Retina (tissue), 1 donor: ENCODE measurements around the gene PRKG1.

Experiments
- DNase-seq: peaks from one replicate; pipeline ENCODE4 v3.0.0-alpha.2; 2016

Gene PRKG1

DNA sequence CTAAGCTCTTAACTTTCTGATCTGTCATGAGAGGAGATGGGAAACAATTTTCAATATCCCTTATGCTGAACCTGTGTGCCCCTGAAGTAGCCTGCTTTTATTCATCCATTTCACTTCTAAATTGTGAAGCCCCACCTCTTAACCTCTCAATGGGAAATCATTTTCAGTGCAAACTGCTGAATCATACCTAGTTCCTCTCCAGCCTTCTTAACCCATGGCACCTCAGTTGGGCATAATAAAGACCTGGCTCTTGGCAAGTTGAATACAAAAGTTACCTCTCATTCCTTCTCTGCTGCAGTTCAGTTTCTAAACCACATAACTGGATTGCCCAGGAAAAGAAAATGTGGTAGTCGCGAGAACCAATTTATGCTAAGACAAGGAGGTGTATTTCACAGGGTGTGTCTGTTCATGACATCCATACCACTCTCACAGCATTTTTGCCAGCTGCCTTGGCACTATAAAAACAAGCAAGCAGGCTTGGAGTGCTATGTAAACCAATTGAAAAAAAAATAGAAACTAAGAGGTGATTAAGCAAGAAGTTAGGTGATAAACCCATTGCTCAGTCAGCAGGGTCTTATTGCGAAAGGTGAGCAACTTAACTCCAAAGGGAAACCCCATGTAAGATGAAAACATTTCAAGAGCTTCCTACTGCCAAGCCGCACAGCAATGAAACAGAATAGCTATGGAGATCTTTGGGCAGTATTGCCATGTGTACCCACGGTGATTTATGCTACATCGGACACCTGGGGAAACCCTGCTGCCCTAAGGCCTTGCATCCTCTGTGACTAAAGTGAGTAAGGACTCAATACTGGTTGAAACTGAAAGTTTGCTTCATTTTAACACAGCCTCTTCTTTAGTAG, 1182.8 kb downstream of the PRKG1 start:
- DNase-seq = no peak

DNA sequence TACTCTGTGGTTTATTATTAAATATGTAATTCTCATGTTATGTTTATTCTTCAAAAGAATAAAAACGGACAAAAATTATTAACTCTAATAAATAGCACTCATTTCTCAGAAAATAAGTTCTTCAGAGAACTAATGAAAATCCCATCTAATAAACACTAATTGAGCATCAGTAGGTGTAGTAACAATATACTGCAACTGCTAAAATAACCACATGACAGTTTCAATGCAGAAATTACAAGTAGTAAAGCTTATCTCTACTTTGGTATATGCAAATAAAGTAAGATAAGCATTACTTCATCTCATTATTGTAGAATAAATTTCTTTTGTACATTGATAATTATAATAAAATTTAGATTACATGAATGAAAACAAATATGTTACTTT, 1183.4 kb downstream of the PRKG1 start:
- DNase-seq = no peak

DNA sequence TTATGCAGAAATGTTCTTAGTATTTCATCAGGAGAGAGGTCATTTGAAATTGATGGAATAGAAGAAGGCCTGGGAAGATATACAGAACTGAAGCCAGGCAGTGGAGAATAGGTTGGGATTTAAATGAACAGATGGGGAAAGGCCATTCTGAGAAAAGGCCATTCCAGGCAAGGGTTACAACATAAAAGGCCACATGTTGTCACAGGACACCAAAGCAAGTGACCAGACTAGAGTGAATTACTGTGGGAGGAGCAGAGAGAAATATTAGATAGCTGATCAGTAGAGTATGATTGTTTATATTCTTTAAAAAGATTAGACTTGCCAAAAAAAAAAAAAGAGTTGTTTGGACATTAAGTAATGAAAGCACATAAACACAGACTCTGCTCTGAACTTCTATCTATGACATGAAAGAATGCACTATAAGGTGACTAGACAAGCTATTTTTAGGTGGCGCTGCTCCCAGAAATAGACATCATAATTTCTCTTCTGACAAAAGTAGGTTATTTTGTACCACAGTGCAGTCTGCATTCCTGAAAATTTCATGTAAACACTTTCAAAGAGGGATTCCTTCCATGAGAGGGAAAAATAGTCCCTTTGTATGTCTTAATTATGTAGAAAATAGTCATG, 1184.6 kb downstream of the PRKG1 start:
- DNase-seq = no peak

DNA sequence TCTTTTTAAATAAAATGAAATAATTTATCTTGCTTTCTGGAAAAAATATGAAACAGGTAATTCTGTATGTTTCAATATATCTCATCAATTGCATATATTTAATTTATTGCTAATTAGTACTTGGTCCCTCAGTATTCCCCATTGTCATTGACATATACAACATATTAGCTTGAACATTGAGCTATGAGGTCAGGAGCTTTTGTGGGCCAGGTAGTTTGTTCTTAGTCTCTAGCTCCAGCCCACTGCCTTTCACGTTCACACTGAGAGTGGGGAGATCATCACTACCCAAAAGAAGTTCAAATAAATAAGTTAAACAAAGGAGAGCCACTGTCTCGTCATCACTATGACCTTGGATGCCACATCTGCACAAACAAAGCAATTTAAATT, 1185.1 kb downstream of the PRKG1 start:
- DNase-seq = no peak

DNA sequence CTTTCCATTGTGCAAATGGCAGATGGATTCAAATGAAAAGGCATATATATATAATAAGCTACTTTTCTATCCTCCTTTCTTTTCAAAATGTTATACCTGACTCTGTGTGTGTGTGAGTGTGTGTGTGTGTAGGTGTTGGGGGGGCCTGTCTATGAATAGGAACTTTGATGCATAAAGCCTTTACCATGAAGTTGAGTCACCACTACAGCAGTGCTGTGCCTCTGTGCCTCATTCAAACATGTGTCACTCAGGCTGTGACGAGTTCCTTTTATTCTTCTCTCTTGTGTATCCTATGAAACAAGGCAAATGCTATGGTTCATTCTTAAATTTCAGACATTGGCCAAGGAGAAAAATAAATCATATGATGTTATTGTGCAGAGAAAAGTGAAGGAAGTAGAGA, 1187.1 kb downstream of the PRKG1 start:
- DNase-seq = no peak

DNA sequence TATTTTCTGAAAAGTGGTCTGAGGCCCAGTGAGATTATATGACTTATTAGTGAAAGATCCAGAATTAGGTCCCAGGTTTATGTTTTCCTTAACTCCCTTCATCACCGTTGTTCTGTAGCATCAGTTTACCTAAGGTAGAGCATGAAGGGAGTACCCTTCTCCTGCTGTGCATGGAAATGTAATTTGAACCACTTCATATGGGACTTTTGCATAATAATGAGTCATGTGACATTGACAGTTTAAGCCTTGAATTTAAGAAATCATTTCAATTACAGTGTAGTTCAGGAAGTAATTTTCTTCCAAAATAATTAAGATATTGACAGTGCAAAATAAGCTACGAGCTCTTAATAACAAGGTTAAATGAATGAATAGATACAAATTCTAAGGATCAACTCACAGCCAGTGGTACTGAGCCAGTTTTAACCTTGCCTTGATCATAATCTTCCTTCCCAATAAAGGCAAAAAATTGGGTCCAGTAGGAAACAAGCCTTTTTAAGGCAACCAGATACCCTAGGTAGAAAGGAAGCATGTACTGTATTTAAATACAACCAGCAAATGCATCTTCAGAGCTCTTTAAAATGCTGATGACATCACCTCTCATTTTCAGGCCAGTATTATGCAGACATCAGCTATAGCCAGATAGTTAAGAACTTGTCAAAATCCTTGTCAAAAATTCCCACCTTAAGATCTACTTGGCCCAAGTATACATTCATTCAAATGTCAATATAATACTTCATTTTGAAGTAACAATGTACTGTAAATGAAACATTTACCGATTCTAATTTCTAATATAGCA, 1191.0 kb downstream of the PRKG1 start:
- no peak for DNase-seq

DNA sequence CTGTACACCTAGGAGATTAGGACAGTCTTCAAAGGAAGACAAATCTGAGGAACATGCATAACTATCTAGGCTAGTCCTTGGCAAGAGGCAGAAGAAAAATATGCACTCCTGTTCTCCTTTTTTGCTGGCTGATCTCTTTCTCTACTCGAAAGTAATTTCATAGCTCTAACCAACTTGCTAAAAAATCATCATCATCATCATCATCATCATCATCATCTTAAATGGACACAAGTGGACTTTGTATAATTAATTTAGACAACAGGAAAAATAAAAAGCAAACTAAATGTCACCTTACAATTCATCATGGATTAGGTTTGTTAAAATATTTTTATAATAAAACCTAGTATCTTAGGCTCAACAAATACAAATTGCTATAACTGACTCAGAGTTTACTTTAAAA, 1192.6 kb downstream of the PRKG1 start:
- no peak for DNase-seq

DNA sequence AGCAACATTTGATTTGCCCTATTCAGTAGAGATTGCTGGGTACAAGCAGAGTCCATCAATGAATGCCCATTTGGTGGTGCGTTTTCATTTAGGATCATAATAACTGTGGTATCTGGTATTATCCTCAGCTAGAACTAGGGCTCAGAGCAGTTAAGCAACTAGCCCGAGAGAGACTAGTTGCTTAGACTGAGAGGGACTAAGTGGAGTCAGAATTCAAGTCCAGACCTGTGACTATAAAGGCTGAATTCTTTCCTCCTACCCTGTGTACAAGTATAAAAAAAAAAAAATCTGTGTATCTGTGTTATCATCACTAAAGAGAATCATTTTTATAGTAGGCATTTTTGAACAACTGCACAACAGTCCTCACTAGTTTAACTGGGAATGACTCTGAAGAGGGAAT, 1194.5 kb downstream of the PRKG1 start:
- no peak for DNase-seq

DNA sequence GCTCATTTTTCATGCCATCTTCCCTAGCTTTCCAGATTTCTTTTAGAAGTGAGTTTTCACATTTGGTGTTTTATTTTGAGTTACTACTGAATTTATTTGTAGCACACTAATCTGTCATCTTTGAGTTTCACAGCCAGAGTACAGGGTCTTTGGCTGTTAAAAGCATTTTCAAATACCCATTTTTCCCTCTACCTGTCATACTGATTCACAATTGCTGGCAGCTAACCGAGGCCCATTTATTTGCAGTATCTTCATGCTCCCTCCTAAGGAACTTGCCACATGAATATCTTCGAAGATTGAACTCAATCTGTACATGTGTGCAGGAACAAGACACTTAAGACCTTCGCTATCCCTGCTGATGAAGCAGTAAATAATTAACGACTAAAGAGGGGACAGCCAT, 1194.9 kb downstream of the PRKG1 start:
- peak; percentile 6 for DNase-seq

DNA sequence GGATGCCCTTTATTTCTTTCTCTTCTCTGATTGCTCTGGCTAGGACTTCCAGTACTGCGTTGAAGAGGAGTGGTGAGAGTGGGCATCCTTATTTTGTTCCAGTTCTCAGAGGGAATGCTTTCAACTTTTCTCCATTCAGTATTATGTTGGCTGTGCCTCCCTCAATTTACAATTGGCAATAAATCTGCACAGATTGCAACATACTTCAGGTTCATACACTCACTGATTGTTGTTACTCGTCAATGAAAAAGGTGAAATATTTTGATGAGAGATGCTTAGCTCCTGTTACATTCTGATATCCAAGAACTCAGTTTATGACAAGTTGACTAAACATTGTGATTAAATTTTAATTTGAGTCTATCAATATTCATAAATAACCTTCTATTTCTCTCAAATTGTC, 1201.9 kb downstream of the PRKG1 start:
- no peak for DNase-seq

DNA sequence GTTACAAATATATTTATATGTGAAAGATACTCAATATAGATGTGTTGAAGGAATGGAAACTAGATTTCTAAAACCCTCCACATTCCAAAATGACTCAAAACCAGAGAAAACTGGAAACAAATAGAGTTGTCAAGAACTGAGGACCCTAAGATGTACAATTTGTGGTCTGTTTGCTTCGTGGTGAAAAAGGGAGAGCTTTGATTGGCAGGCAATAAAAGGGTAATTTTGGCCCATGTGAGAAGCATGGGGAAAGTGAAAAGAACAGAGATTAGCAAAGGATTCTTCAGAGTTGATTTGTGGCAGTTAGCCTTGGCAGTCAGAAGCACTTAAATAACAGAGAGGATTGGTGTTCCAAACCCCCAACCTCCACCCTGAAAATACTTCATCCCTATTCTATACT, 1202.7 kb downstream of the PRKG1 start:
- DNase-seq = no peak

DNA sequence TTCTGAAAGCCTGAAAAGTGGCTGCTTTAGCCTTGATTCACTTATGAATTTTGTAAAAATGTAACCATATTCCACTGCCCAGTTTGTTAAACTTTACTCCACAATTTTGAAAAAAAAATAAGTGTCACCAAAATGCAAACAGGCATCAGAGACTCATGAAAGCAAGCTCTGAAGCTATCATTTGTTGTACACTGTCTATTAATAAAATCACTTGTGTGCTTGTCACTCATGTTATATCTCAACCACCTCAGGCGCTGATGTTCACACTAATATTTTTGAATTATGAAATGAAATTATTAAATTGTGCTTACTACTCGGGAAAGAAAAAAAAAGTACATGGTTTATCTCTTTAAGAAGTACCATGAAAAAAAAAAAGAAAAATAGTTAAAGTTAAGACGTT, 1205.3 kb downstream of the PRKG1 start:
- DNase-seq = no peak

DNA sequence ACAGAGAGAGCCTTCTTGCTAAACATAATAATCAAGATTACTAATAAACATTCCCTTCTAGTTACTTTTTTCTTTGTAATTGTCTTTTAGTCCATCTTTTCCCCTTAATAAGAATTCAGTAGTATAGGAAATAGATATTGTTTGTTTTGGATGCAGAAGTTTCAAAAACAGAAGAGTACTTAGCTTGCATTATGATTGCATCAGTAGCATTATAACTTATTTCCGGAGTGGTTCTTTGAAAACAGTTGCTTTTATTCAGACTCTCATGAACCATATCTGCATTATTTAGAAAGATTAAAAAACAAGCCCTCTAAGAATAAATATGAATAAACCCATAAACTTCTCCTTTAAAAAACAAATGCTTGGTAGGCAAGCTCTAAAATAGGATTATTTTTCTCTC, 1205.8 kb downstream of the PRKG1 start:
- DNase-seq = no peak

DNA sequence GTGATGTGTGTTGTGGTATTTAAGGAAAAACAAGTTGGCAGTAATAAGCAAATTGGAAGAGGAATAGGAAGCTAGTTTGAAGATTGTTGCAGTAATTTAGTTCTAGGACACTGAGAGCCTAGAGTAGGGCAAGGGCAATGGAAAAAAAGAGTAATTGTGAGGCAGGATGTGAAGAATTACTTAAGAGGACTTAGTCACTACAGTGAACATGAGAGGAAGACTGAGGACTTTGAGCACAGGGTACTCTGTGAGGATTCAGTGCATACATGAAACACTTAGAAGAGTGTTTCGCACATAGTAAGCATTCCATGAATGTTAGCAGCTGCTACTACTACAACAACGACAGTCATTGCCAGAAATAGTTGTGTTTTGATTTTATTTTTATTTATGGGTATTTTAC, 1208.9 kb downstream of the PRKG1 start:
- DNase-seq = no peak

DNA sequence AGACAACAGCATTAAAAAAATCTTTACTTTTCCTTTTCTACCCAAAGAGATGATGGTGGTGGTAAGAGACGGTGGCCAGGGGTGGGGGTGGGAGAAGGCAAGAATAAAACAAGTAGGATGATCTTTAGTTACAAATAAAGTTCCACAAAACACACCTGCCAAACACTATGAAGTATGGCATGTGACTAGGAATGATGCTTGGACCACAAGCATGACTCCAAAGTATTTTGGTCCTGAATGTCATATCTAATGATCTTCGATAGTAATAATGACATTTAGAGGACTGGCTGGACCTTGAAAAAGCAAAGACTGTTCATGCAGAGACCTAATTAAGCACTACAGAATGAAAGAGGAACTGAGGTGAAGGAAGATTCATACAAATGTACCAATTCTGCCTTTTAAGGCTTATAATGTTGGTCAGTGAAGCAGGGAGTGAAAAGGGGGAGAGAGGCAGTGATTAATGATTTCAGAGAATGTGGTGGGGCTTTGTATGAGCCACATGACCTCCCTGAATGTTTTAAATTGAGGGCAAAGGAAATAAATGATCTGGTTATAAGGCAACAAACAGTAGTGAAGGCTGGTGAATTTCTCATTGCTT, 1210.2 kb downstream of the PRKG1 start:
- DNase-seq = no peak

DNA sequence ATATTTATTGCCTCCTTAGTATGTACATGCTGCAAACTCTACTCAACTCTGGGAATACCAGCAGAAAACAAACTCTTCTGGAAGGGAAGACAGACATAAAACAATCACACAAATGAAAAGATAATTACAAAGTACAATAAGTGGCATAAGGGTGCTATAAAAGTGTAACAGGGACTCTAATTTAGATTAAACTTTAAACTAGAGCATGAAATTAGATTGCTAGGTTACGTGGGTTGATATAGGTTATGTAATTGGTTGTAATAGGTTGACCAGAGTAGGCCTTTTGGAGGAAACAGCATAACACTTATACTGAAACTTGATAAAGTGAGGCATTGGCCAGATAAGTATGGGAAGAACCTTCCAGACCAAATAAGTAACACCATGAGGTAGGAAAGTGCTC, 1213.6 kb downstream of the PRKG1 start:
- DNase-seq = no peak

DNA sequence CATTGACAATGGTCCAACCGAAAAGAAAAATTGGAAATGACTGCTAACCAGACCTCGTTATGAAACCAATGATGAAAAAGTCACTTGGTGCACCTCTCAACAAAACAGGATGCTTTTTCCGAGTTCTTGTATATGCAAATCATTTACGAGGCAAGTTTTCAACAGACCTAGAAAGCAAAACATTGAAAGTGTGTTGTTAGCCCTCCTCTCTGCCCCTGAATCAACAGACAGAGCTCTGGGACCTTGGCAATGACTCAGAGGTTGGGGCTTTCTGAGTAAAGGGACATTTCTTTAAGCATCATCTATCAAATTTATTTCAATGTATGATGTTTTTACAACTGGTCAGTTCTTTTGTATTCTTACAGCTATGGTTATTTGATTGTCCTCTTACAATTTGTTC, 1223.5 kb downstream of the PRKG1 start:
- DNase-seq = no peak

DNA sequence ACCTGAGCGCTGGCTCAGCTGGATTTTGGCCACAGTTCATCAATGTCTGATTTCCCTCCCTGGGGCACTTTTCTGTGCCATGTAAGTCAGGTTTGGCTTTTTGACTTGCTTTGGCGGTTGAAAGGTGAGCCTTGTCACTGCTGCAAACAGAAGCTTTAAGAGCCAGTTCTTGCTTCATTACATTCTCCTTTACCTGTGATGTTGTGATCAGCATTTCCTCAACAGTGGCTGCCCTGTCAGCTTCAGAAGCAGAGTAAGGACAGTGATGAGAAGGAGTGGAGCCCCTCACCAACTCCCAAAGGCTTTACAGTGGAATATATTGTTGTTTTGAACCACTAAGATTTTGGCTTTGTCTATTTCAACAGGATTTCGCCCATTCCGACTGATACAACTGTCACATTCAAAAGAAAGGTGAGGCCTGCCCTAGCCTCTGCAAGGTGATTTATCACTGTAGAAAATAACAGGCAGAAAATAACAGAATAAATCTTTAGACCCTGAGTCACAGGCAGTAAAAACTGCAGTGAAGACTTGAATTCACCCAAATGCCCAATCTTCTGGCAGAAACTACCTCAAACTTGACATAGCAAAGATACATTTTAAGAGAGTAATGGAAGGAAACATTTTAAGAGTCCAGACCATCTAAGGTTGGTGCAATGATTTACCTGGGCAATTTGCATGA, 1226.5 kb downstream of the PRKG1 start:
- no peak for DNase-seq

DNA sequence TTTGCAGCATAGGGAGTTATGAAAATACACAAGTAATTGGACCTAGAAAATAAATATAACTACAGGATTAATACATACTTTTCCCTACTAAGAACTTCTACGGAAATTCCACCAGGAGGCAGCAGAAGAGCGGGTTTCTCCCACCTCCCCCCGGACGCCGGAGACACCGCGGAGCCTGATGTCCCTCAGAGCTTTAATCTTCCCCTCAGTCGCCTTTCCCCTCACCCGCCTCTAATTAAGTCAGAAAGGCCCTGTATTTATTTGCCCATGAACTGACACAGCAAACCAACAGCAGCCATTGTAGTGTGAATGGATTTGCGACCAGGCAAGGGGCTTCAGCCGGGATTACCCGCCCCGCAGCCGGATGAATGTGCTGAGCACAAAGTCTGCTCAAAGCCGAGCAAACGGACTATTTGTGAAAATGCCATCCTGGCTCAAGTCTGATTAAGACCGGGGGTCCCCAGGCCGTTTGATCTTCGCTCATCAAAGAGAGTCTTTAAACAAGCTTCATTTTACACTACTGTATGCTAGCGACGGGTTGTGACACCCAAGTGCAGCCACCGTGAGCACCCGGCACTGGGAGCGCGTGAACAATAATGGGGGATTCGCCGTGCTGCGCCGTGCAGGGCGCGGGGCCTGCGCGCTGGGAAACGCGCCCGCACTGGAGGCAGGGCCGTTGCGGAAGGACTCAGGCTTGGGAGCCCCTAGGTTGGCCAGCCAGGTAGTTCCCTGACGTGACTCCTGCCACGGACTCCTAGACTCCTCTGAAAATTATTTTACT, 1234.2 kb downstream of the PRKG1 start:
- DNase-seq = peak; percentile 93

DNA sequence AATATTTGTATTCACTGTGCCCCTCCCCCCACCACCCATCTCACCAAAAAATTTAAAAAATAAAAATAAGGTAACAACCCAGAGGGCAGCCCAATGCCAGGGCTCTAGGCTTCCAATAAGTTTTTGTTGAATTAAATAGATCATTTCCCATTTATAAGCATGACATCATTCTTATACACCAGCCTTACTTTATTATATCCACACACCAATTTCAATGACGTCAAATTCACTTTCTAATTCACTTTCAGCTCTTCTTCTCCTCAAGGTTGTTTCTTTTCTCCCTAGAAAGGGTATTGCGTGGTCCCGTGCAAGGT, 1238.6 kb downstream of the PRKG1 start:
- DNase-seq = no peak

DNA sequence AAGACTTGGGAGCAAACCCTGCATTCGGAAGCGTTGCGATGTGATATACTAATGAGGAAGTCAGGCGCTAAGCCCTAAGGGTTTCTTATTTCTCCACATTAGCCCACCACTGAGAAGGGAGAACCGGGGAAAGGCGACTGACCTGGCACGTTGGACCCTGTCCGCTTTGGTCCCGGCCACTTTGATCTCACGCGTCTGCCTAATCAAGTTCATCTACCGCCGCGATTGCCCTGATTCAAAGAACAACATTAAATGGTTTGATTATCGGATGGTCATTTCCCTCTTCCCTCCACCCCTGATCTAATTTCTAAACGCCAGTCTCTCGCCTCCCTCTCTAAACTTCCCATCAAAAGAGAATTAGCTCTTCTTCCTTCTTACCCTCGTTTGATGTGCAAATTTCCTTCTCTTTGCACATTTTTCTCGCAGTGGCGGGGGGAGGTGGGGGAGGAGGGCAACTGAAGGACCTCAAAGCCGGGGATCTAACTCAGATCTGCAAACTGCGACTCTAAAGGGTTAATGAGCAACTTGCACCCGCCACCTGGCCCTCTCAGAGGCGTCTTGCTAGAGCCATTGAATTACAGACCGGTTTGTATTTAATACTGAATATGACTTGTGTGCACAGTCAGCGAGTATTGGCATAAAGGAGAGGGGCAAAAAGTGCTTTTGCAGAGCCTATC, 1239.1 kb downstream of the PRKG1 start:
- peak; percentile 65 for DNase-seq
